HG02970 (cell line): ENCODE results near the gene OTOR.

ENCODE experiments used
- ATAC-seq: cut with Tn5 transposase; IDR thresholded peaks from one replicate; pipeline ENCODE4 v1.9.1; 2021; ENCODE audit warnings: mild to moderate bottlenecking, moderate library complexity, moderate number of reproducible peaks; ENCODE audit not compliant: unreplicated experiment, low FRiP score

OTOR gene

GRCh38 chr20:16747291-16747811 lies 807 bp upstream of the OTOR start:
- no peak for ATAC-seq

GRCh38 chr20:16749573-16749972 lies 1.4 kb downstream of the OTOR start:
- no peak for ATAC-seq

GRCh38 chr20:16752082-16752481 lies 3.9 kb downstream of the OTOR start:
- ATAC-seq, result no peak

- no peak for ATAC-seq
Observed at GRCh38 chr20:16752901-16753300, 4.7 kb downstream of the OTOR start.

- ATAC-seq, result no peak
Observed at GRCh38 chr20:16758454-16759180, 10.5 kb downstream of the OTOR start.

- ATAC-seq, result no peak
Observed at GRCh38 chr20:16759181-16759563, 11.0 kb downstream of the OTOR start.

GRCh38 chr20:16760431-16761304 lies 12.5 kb downstream of the OTOR start:
- ATAC-seq, result no peak

- no peak for ATAC-seq
Observed at GRCh38 chr20:16761305-16761829, 13.2 kb downstream of the OTOR start.

GRCh38 chr20:16764560-16764959 lies 16.4 kb downstream of the OTOR start:
- ATAC-seq, result no peak

- ATAC-seq, result no peak
Observed at GRCh38 chr20:16771213-16771612, 23.1 kb downstream of the OTOR start.

- ATAC-seq, result no peak
Observed at GRCh38 chr20:16775961-16776360, 27.8 kb downstream of the OTOR start.

- ATAC-seq, result no peak
Observed at GRCh38 chr20:16777126-16777525, 29.0 kb downstream of the OTOR start.

- no peak for ATAC-seq
Observed at GRCh38 chr20:16778159-16778558, 30.0 kb downstream of the OTOR start.

GRCh38 chr20:16781496-16781895 lies 33.3 kb downstream of the OTOR start:
- ATAC-seq, result no peak

- no peak for ATAC-seq
Observed at GRCh38 chr20:16785226-16785625, 37.1 kb downstream of the OTOR start.
